Left hindlimb (tissue), 1 donor: Measurements from ENCODE around the gene DAD1.
"Not testable (repeated sequence)": the region's sequence is repeated elsewhere in the genome, so short reads cannot be mapped to it uniquely, and the experiment has no call there.

Source experiments
- DNase-seq: peaks from one replicate; pipeline ENCODE4 v3.0.0-alpha.2; 2018

DAD1 gene

GRCh38 chr14:22566266-22566665, 22.8 kb downstream of the DAD1 start:
- not testable (repeated sequence) for DNase-seq

- no peak for DNase-seq
These were observed 23.6 kb downstream of the DAD1 start for GRCh38 chr14:22565391-22565945.

GRCh38 chr14:22564463-22564862, 24.6 kb downstream of the DAD1 start:
- DNase-seq = no peak

DNA sequence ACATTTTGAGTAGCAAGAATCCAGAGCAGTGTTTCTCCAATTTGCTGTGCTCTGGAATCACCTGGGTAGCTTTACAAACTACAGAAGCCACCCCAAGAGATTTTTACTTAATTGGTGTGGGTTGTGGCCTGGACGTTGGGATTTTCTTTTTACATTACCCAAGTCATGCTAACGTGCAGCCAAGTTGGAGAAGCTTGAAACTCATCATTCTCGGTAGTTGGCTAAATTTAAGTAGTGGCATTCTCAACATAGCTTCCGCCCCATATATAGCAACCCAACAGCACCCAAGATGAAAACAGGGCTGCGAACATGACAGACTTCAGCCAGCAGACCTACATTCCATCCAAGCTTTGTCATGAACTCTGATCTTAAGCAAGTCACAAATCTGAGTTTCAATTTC, 25.0 kb downstream of the DAD1 start:
- DNase-seq = no peak

GRCh38 chr14:22561661-22562579, 27.1 kb downstream of the DAD1 start:
- DNase-seq = no peak

- no peak for DNase-seq
These were observed 27.7 kb downstream of the DAD1 start for GRCh38 chr14:22561366-22561660.

DNA sequence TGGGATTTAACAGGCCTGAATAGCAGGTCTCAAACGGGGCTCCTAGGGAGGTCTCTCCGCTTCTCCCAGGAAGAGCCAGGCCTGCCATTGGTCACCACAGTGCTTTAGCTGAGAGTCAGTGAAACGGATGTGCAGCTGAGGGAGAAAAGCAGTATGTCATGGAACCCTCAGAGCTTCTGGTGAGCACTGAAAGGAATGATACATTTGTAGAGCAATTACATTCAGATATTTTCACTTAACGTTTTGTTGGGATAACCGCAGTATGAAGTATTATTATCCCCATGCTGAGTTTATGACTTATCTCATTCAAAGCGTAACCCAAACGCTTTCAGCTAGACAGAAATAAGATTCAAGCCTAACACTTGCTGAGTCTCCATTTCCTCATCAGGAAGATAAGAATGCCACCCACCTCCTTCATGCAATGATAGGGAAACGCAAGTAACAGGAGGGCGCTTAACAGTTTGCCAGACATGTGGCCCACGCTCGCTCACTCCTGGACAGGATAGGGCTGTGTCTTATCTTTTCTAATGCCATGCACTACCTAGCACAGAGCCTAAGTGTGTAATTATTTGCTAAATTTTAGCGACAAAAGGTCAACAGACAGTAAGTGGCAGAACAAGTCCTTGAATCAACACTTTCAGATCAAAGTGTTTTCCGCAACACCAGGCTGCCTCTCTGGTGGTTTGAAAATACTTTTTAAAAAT, 28.2 kb downstream of the DAD1 start:
- no peak for DNase-seq

DNA sequence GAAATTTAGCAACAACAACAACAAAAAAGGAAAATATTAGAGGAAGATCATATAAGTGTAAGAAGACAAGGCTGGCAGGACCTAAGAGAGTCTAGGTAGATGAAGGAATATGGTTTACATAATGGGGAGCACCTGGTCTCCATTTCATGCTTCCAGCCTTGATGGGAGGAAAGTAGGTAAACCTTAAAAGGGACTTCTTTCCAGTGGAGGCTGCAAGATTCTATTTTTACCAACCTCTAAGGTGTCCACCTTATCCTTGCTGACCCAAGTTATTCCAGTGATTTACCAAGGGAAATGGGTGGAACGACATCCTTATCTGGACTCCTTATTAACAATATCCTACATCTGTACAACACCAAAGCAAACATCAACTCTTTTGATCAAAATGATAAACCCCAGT, 30.0 kb downstream of the DAD1 start:
- no peak for DNase-seq

GRCh38 chr14:22558221-22558913, 30.7 kb downstream of the DAD1 start:
- no peak for DNase-seq

GRCh38 chr14:22557846-22558220, 31.2 kb downstream of the DAD1 start:
- DNase-seq = no peak

GRCh38 chr14:22556990-22557623, 31.9 kb downstream of the DAD1 start:
- peak; percentile 87 for DNase-seq

DNA sequence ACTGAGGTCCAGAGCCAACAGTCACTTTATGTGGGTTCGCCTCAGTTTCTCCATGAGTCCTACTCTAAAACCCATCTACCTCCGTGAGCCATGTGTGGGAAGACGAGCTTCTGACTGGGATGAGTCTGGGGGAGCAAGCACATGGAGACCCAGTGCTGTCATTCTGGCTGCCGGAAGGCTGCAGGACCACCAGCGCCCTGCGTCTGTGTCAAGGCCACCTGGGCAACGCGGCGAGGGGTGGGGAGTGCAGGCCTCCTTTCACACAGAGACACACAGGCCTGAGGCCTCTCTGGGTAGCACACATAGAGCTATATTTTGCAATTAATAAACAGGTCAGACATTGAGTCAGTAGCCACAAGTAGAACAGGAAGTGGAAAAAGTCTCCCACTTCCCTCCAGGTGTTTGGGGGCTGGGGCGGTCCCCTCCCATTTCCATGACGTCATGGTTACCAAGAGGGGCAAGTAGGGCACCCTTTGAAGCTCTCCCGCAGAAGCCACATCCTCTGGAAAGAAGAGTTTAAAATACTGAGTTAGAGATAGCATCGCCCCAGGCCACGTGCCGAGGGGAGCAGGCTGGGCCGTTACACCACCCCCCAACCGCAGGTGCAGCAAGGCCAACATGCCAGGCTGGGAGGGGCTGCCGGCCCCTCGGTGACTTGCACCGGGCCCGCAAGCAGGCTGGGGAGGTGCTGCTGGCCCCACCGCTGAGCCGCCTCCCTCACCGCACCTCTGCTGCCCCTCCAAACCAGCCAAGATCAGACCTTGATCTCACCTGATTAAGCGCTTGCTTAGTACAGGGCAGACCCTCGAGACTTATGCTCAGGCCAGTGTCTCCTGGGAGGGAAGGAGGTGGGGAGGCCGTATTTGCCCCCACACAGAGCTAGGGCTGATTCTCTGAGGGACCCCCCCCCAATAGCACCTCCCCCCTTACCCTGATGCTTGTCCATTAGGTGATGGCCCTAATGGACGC, 32.7 kb downstream of the DAD1 start:
- peak; percentile 64 for DNase-seq

GRCh38 chr14:22555384-22556011, 33.5 kb downstream of the DAD1 start:
- no peak for DNase-seq

GRCh38 chr14:22554498-22555383, 34.3 kb downstream of the DAD1 start:
- no peak for DNase-seq

- not testable (repeated sequence) for DNase-seq
These were observed 35.0 kb downstream of the DAD1 start for GRCh38 chr14:22553861-22554497.

- no peak for DNase-seq
These were observed 35.6 kb downstream of the DAD1 start for GRCh38 chr14:22553445-22553844.

- DNase-seq = no peak
These were observed 36.3 kb downstream of the DAD1 start for GRCh38 chr14:22552827-22553076.

GRCh38 chr14:22552001-22552826, 36.8 kb downstream of the DAD1 start:
- no peak for DNase-seq

GRCh38 chr14:22551605-22551997, 37.4 kb downstream of the DAD1 start:
- DNase-seq = no peak
